ENCODE results near the gene PROM2.
"Not testable (repeated sequence)": the region's sequence is repeated elsewhere in the genome, so short reads cannot be mapped to it uniquely, and the experiment has no call there.

PROM2 gene

GRCh38 chr2:95268211-95269035 is 5.8 kb upstream of the PROM2 start:
- no peak for DNase-seq

- no peak for DNase-seq
Measured at GRCh38 chr2:95269036-95269680, 5.1 kb upstream of the PROM2 start.

- not testable (repeated sequence) for DNase-seq
Measured at GRCh38 chr2:95269745-95270144, 4.5 kb upstream of the PROM2 start.

GRCh38 chr2:95270541-95271081 is 3.6 kb upstream of the PROM2 start:
- no peak for DNase-seq

GRCh38 chr2:95271381-95271971 is 2.8 kb upstream of the PROM2 start:
- DNase-seq, result no peak

GRCh38 chr2:95272299-95272751 is 1.9 kb upstream of the PROM2 start:
- no peak for DNase-seq

GRCh38 chr2:95272781-95273180 is 1.5 kb upstream of the PROM2 start:
- no peak for DNase-seq

- DNase-seq, result no peak
Measured at GRCh38 chr2:95273566-95274290, 521 bp upstream of the PROM2 start.

GRCh38 chr2:95275151-95275515 is 884 bp downstream of the PROM2 start:
- no peak for DNase-seq

GRCh38 chr2:95275601-95276243 is 1.5 kb downstream of the PROM2 start:
- no peak for DNase-seq

GRCh38 chr2:95276244-95276887 is 2.1 kb downstream of the PROM2 start:
- DNase-seq, result no peak

- no peak for DNase-seq
Measured at GRCh38 chr2:95276888-95277245, 2.6 kb downstream of the PROM2 start.

- no peak for DNase-seq
Measured at GRCh38 chr2:95277246-95277906, 3.1 kb downstream of the PROM2 start.

- no peak for DNase-seq
Measured at GRCh38 chr2:95278051-95278471, 3.8 kb downstream of the PROM2 start.

GRCh38 chr2:95278637-95279225 is 4.5 kb downstream of the PROM2 start:
- no peak for DNase-seq

GRCh38 chr2:95279435-95280035 is 5.3 kb downstream of the PROM2 start:
- no peak for DNase-seq

GRCh38 chr2:95281071-95281470 is 6.8 kb downstream of the PROM2 start:
- DNase-seq, result no peak

- DNase-seq, result no peak
Measured at GRCh38 chr2:95281786-95282185, 7.5 kb downstream of the PROM2 start.

GRCh38 chr2:95282458-95282857 is 8.2 kb downstream of the PROM2 start:
- DNase-seq, result no peak

Measured in anterior cingulate cortex (tissue), 58 donors.